Measurements from ENCODE around the gene TAAR5. TPM values are rescaled to one million over a fixed set of nuclear protein-coding genes. Genes with fewer than 3 reads are reported as not detected.

Gene TAAR5
- total and polyA plus RNA-seq, 2 donors (not counting 1 experiment from before 2014, with no cell fraction given): not detected

GRCh38 chr6:132633362-132633761 lies 43.8 kb upstream of the TAAR5 start:
- peaks cover 0 to 17% (median 13%) of the 10 kb centered on the region in 4 experiments for H3K27me3 ChIP-seq (replicated peaks in 1 of 4; ENCODE audit: control extremely low read depth in 1 of 4, control insufficient read depth in 3 of 4, insufficient read depth in 4 of 4, low read length in 3 of 4)
- peaks cover 46% of the 10 kb centered on the region for H3K27me3 Mint-ChIP-seq
- TF ChIP-seq EZH2 (IDR thresholded peaks at IDR 0.05; ENCODE audit: borderline replicate concordance, insufficient read depth, low read depth, low read length, poor library complexity, severe bottlenecking): no peak
- TF ChIP-seq CTCF (IDR thresholded peaks at IDR 0.05): no peak
- H3K9me3 Mint-ChIP-seq (ENCODE audit: insufficient read depth): no peaks in the 10 kb centered on the region
- H3K36me3 ChIP-seq (replicated peaks in 1 of 2; ENCODE audit: control extremely low read depth in 1 of 2, control insufficient read depth in 1 of 2, extremely low read depth in 1 of 2, insufficient read depth in 2 of 2, low read length in 1 of 2): no peaks in the 10 kb centered on the region
- H3K4me3 ChIP-seq (ENCODE audit: control extremely low read depth in 1 of 5, extremely low read depth in 1 of 5, insufficient read depth in 1 of 5, low read depth in 2 of 5, low read length in 4 of 5): no peak overlapping the region
- ChIA-PET CTCF (no interaction called here), POLR2A (no interaction called here)
- no peak overlapping the region for H3K4me2 ChIP-seq (replicated peaks; ENCODE audit: low read depth, low read length, poor library complexity, severe bottlenecking)
- WGBS (ENCODE audit: insufficient coverage): 100% methylated on average over 1 of the region's 2 CpGs
- H3K4me1 ChIP-seq (ENCODE audit: control insufficient read depth in 2 of 2, insufficient read depth in 2 of 2, low read length in 2 of 2): no peaks in the 10 kb centered on the region
- no peak for DNase-seq
- intact Hi-C loops (cut with micrococcal nuclease): no loop called here
- no peaks in the 10 kb centered on the region for H3K9me3 ChIP-seq (ENCODE audit: control extremely low read depth in 1 of 3, control insufficient read depth in 2 of 3, insufficient read depth in 1 of 3, low read length in 2 of 3)
- no peaks in the 10 kb centered on the region for H3K4me1 Mint-ChIP-seq
- H3K79me2 ChIP-seq (ENCODE audit: control insufficient read depth, insufficient read depth, low read length): no peaks in the 10 kb centered on the region
- ATAC-seq (ENCODE audit: low read depth): no peak
- H3K4me3 Mint-ChIP-seq: no peak overlapping the region
- no peaks in the 10 kb centered on the region for H4K20me1 ChIP-seq (ENCODE audit: control insufficient read depth, insufficient read depth, low read length, poor library complexity, severe bottlenecking)
- no peak overlapping the region for H2AFZ ChIP-seq (ENCODE audit: insufficient read depth, low read depth, low read length, poor library complexity, severe bottlenecking)
- no peak overlapping the region for H3K27ac Mint-ChIP-seq
- H3K9ac ChIP-seq (ENCODE audit: low read length): no peak overlapping the region
- no peak overlapping the region for H3K27ac ChIP-seq (ENCODE audit: low read length in 2 of 2)

GRCh38 chr6:132624175-132624574 lies 34.6 kb upstream of the TAAR5 start, which contains the start of gene TAAR2:
TAAR2 (minus strand) TSS chr6:132624275; CDS start chr6:132624275, 0 bp downstream.
- Histone ChIP-seq H3K9me3 (ENCODE audit: control extremely low read depth in 1 of 3, control insufficient read depth in 2 of 3, insufficient read depth in 1 of 3, low read length in 2 of 3) (no peaks in the 10 kb centered on the region), H3K9ac (ENCODE audit: low read length) (no peak within 1 kb of the TSS), H3K4me1 (ENCODE audit: control insufficient read depth in 2 of 2, insufficient read depth in 2 of 2, low read length in 2 of 2) (no peaks in the 10 kb centered on the region), H2AFZ (ENCODE audit: insufficient read depth, low read depth, low read length, poor library complexity, severe bottlenecking) (no peak within 1 kb of the TSS), H3K4me2 (replicated peaks; ENCODE audit: low read depth, low read length, poor library complexity, severe bottlenecking) (no peak within 1 kb of the TSS), H3K36me3 (replicated peaks in 1 of 2; ENCODE audit: control extremely low read depth in 1 of 2, control insufficient read depth in 1 of 2, extremely low read depth in 1 of 2, insufficient read depth in 2 of 2, low read length in 1 of 2) (no peaks in the 10 kb centered on the region), H3K79me2 (ENCODE audit: control insufficient read depth, insufficient read depth, low read length) (no peaks in the 10 kb centered on the region), H3K27me3 (replicated peaks in 1 of 4; ENCODE audit: control extremely low read depth in 1 of 4, control insufficient read depth in 3 of 4, insufficient read depth in 4 of 4, low read length in 3 of 4) (peaks cover 0 to 3% (median 0%) of the 10 kb centered on the region in 4 experiments), H3K4me3 (ENCODE audit: control extremely low read depth in 1 of 5, extremely low read depth in 1 of 5, insufficient read depth in 1 of 5, low read depth in 2 of 5, low read length in 4 of 5) (no peak within 1 kb of the TSS), H3K27ac (ENCODE audit: low read length in 2 of 2) (no peak within 1 kb of the TSS), H4K20me1 (ENCODE audit: control insufficient read depth, insufficient read depth, low read length, poor library complexity, severe bottlenecking) (no peaks in the 10 kb centered on the region)
- no peak for ATAC-seq (ENCODE audit: low read depth)
- no peaks in the 10 kb centered on the region for H3K4me1 Mint-ChIP-seq
- intact Hi-C loops (cut with micrococcal nuclease): no loop called here
- DNase-seq: no peak
- TF ChIP-seq CTCF (IDR thresholded peaks at IDR 0.05) (no peak), EZH2 (IDR thresholded peaks at IDR 0.05; ENCODE audit: borderline replicate concordance, insufficient read depth, low read depth, low read length, poor library complexity, severe bottlenecking) (no peak)
- WGBS (ENCODE audit: insufficient coverage): 86% methylated on average over 6 of the region's 6 CpGs
- H3K27me3 Mint-ChIP-seq: peaks cover 30% of the 10 kb centered on the region
- H3K27ac Mint-ChIP-seq: no peak within 1 kb of the TSS
- no peak within 1 kb of the TSS for H3K4me3 Mint-ChIP-seq
- CTCF ChIA-PET: no interaction called here
- POLR2A ChIA-PET: no interaction called here
- H3K9me3 Mint-ChIP-seq (ENCODE audit: insufficient read depth): no peaks in the 10 kb centered on the region
